Lung (tissue), 12 donors: Measurements from ENCODE around the gene PRKAR1B. TPM values are rescaled to one million over a fixed set of nuclear protein-coding genes. Genes with fewer than 3 reads are reported as not detected.

Source experiments
- ATAC-seq: fragments of 200-7000 bp; cut with Tn5 transposase; one replicate; pipeline ENCODE4 v1.9.1; 2020; ENCODE audit warnings: moderate number of reproducible peaks; ENCODE audit not compliant: insufficient read depth, low FRiP score
- DNase-seq, 3 donors: peaks; one replicate each; pipeline ENCODE4 v3.0.0-alpha.2; 2013 to 2017
- H3K27ac ChIP-seq, 2 donors: one replicate each; pipeline ENCODE4 v1.5.1; 2013; ENCODE audit warnings: mild to moderate bottlenecking in 2 of 2, moderate library complexity in 2 of 2, control low read depth in 1 of 2, inconsistent platforms in 1 of 2, low read depth in 1 of 2, low read length in 1 of 2
- H3K27me3 ChIP-seq, 3 donors: one replicate each; pipeline ENCODE4 v1.5.1; 2013; ENCODE audit warnings: low read length in 2 of 3; ENCODE audit not compliant: control insufficient read depth in 3 of 3, insufficient read depth in 3 of 3
- H3K36me3 ChIP-seq, 4 donors: one replicate each; pipeline ENCODE4 v1.5.1; 2013; ENCODE audit warnings: low read length in 4 of 4, mild to moderate bottlenecking in 1 of 4, moderate library complexity in 1 of 4; ENCODE audit not compliant: control insufficient read depth in 4 of 4, insufficient read depth in 4 of 4
- H3K4me1 ChIP-seq, 5 donors: one replicate each; pipeline ENCODE4 v1.5.1; 2013; ENCODE audit warnings: low read length in 5 of 5, mild to moderate bottlenecking in 2 of 5, moderate library complexity in 1 of 5; ENCODE audit not compliant: control insufficient read depth in 5 of 5, insufficient read depth in 5 of 5
- H3K4me3 ChIP-seq: one replicate; pipeline ENCODE4 v1.5.1; 2013; ENCODE audit warnings: mild to moderate bottlenecking, control low read depth, moderate library complexity
- H3K9ac ChIP-seq, 2 donors: one replicate each; pipeline ENCODE4 v1.5.1; 2013; ENCODE audit warnings: low read length in 2 of 2, control low read depth in 1 of 2; ENCODE audit not compliant: insufficient read depth in 1 of 2
- H3K9me3 ChIP-seq, 4 donors: one replicate each; pipeline ENCODE4 v1.5.1; 2013; ENCODE audit warnings: low read length in 3 of 4, mild to moderate bottlenecking in 1 of 4, moderate library complexity in 1 of 4; ENCODE audit not compliant: control insufficient read depth in 4 of 4, insufficient read depth in 3 of 4
- CTCF ChIP-seq: IDR thresholded peaks from 2 replicates; pipeline ENCODE4 v1.5.1; 2012; ENCODE audit warnings: mild to moderate bottlenecking; ENCODE audit errors: control extremely low read depth, extremely low read depth
- WGBS, 2 donors: extraction: QIAGEN DNeasy Blood & Tissue Kit; methylation state at CpG; one replicate each; pipeline ENCODE4 v1.1.7; 2013; 5-methylcytosine and 5-hydroxymethylcytosine counted together
- polyA plus RNA-seq, 2 donors: library from polyadenylated mRNA; stranded (reverse); fragments of 200-250 nt; gene quantifications; one replicate each; pipeline ENCODE4 v1.2.1, GENCODE V29; 2013
- total RNA-seq, 2 donors: library from RNA; depleted of rRNA in 1 of 2; stranded (reverse); fragments of >200 nt in 1 of 2; gene quantifications; one replicate each; pipeline ENCODE4 v1.2.1, GENCODE V29; 2014 to 2021
- donor health status: control.
- donor health status: control.
- donor health status: Bipolar disorder and iron deficiency.
- donor health status: healthy.
- donor health status: DM: yes; HTN: yes; CAD: no.

Gene PRKAR1B
- total and polyA plus RNA-seq, 4 donors: 11.3 to 32.0 (median 16.3) TPM

DNA sequence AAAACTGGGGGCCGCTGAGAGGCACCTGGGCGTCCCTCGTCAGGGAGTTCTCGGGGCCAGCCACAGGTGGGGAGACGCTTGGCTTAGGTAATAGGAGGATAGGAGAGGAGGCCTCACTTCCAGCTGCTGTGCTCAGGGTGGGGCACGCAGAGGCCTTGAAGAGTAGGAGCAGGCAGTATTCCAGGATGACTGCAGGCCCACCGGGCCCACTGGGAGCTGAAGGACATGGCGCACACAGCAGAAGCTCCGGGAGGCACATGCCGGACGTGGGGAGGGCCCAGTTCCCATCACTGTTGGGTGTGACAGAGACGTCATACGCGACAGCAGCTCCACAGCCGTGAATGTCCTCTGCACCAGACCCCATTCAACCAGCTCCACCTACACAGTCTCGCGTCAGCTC, 185.4 kb downstream of the PRKAR1B start:
- Histone ChIP-seq H3K4me3 (no peak overlapping the region), H3K27ac (no peak overlapping the region), H3K9me3 (peaks cover 0 to 5% (median 0%) of the 10 kb centered on the region in 4 donors), H3K36me3 (no peaks in the 10 kb centered on the region), H3K27me3 (no peaks in the 10 kb centered on the region), H3K9ac (no peak overlapping the region), H3K4me1 (peaks cover 0 to 13% (median 8%) of the 10 kb centered on the region in 5 donors)
- no peak for TF ChIP-seq CTCF
- DNase-seq: no peak
- ATAC-seq: no peak
- 92 to 95% methylated on average over 17 of the region's 17 CpGs for WGBS, 2 donors

- no peaks in the 10 kb centered on the region for H3K36me3 ChIP-seq
- no peak overlapping the region for H3K27ac ChIP-seq
- peaks cover 0 to 5% (median 0%) of the 10 kb centered on the region in 4 donors for H3K9me3 ChIP-seq
- 86 to 88% methylated on average over 9 to 12 of the region's 12 CpGs for WGBS, 2 donors
- H3K27me3 ChIP-seq: no peaks in the 10 kb centered on the region
- peaks cover 0 to 13% (median 8%) of the 10 kb centered on the region in 5 donors for H3K4me1 ChIP-seq
- H3K4me3 ChIP-seq: no peak overlapping the region
- no peak for ATAC-seq
- TF ChIP-seq CTCF: no peak
- DNase-seq: no peak
- no peak overlapping the region for H3K9ac ChIP-seq
Measured at GRCh38 chr7:540997-541396, 186.1 kb downstream of the PRKAR1B start.

GRCh38 chr7:540579-540978, 186.5 kb downstream of the PRKAR1B start:
- 97% methylated on average over 14 of the region's 14 CpGs for WGBS, 2 donors
- Histone ChIP-seq H3K4me1 (peaks cover 0 to 13% (median 8%) of the 10 kb centered on the region in 5 donors), H3K9me3 (peaks cover 0 to 5% (median 0%) of the 10 kb centered on the region in 4 donors), H3K36me3 (no peaks in the 10 kb centered on the region), H3K9ac (no peak overlapping the region), H3K27me3 (no peaks in the 10 kb centered on the region), H3K27ac (no peak overlapping the region), H3K4me3 (no peak overlapping the region)
- TF ChIP-seq CTCF: no peak
- no peak for ATAC-seq
- no peak for DNase-seq
